ENCODE measurements around the gene PKNOX2. TPM values are rescaled to one million over a fixed set of nuclear protein-coding genes. Genes with fewer than 3 reads are reported as not detected.

The PKNOX2 gene
- total and polyA plus RNA-seq, 10 of the 15 experiments (the other 5 are each of a cell fraction or from before 2014, with no cell fraction given), result not detected

GRCh38 chr11:125236072-125236825 is 71.7 kb downstream of the PKNOX2 start:
- Histone ChIP-seq H3K4me3 (no peak overlapping the region), H3K27me3 (replicated peaks in 1 of 2; ENCODE audit: control insufficient read depth in 2 of 2, insufficient read depth in 2 of 2, low read length in 1 of 2) (peaks cover 7 to 8% of the 10 kb centered on the region in 2 experiments), H3K9ac (ENCODE audit: control insufficient read depth, insufficient read depth, low read length) (no peak overlapping the region), H3K9me3 (replicated peaks; ENCODE audit: control insufficient read depth, insufficient read depth, low read length) (no peaks in the 10 kb centered on the region), H3K79me2 (ENCODE audit: control insufficient read depth, insufficient read depth, low read length) (no peaks in the 10 kb centered on the region), H3K27ac (ENCODE audit: control insufficient read depth, insufficient read depth) (no peak overlapping the region), H3K4me2 (ENCODE audit: control insufficient read depth, insufficient read depth) (no peak overlapping the region), H3K4me1 (ENCODE audit: control insufficient read depth, insufficient read depth, low read length) (no peaks in the 10 kb centered on the region), H4K20me1 (ENCODE audit: control insufficient read depth, insufficient read depth) (no peaks in the 10 kb centered on the region), H3K36me3 (ENCODE audit: control insufficient read depth in 2 of 2, insufficient read depth in 2 of 2, low read length in 1 of 2) (no peaks in the 10 kb centered on the region), H2AFZ (ENCODE audit: control insufficient read depth, low read depth, low read length) (no peak overlapping the region)
- no peak for DNase-seq (ENCODE audit: low read depth, low spot score)
- ChIA-PET CTCF (no interaction called here), RAD21 (ENCODE audit: unreplicated experiment) (no interaction called here), SMC1A (ENCODE audit: uncharacterized antibody, unreplicated experiment) (no interaction called here), POLR2A (no interaction called here)
- WGBS (ENCODE audit: insufficient coverage, insufficient replicate concordance, low lambda C conversion rate, missing lambda C conversion rate), result 45% methylated on average over 24 of the region's 24 CpGs
- TF ChIP-seq NFXL1 (IDR thresholded peaks at IDR 0.05; ENCODE audit: borderline replicate concordance) (no peak), TAF1 (IDR thresholded peaks at IDR 0.05; ENCODE audit: borderline replicate concordance, low read depth, low read length) (no peak), RBBP5 (conservative IDR thresholded peaks at IDR 0.05) (no peak), PBX3 (IDR thresholded peaks at IDR 0.05; ENCODE audit: insufficient replicate concordance, low read depth, low read length) (no peak), SUZ12 (IDR thresholded peaks at IDR 0.05; ENCODE audit: unreplicated experiment) (no peak), YBX1 (IDR thresholded peaks at IDR 0.05) (no peak), EGR1 (IDR thresholded peaks at IDR 0.05; ENCODE audit: borderline replicate concordance in 1 of 2, low read depth in 2 of 2, low read length in 2 of 2) (no peak), ESRRA (IDR thresholded peaks at IDR 0.05; ENCODE audit: low read length) (no peak), POLR2AphosphoS5 (IDR thresholded peaks at IDR 0.05; ENCODE audit: low read length) (no peak), RAD51 (IDR thresholded peaks at IDR 0.05) (no peak), NR2C2 (IDR thresholded peaks at IDR 0.05; ENCODE audit: borderline replicate concordance, control insufficient read depth, insufficient read length, low read depth) (no peak), ZNF687 (IDR thresholded peaks at IDR 0.05) (no peak), TCF7 (IDR thresholded peaks at IDR 0.05; ENCODE audit: borderline replicate concordance) (no peak), KAT2A (conservative IDR thresholded peaks at IDR 0.05; ENCODE audit: control insufficient read depth, low read depth, low read length) (no peak), CHD1 (IDR thresholded peaks at IDR 0.05; ENCODE audit: low read depth, low read length) (no peak), MYC (IDR thresholded peaks at IDR 0.05; ENCODE audit: insufficient read depth, insufficient read length, insufficient replicate concordance, low read length, severe bottlenecking) (no peak)
- TF ChIP-seq, protein P1, sequence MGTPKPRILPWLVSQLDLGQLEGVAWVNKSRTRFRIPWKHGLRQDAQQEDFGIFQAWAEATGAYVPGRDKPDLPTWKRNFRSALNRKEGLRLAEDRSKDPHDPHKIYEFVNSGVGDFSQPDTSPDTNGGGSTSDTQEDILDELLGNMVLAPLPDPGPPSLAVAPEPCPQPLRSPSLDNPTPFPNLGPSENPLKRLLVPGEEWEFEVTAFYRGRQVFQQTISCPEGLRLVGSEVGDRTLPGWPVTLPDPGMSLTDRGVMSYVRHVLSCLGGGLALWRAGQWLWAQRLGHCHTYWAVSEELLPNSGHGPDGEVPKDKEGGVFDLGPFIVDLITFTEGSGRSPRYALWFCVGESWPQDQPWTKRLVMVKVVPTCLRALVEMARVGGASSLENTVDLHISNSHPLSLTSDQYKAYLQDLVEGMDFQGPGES (IDR thresholded peaks at IDR 0.05), result no peak
- TF ChIP-seq, protein P2, sequence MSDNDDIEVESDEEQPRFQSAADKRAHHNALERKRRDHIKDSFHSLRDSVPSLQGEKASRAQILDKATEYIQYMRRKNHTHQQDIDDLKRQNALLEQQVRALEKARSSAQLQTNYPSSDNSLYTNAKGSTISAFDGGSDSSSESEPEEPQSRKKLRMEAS (IDR thresholded peaks at IDR 0.05; ENCODE audit: low read depth, low read length), result no peak
- FAIRE-seq, result no peak
- intact Hi-C loops (cut with micrococcal nuclease; ENCODE audit: unreplicated experiment), result no loop called here
- no TSS peak for BruUV-seq (replicated peaks)
- in situ Hi-C loops (cut with MboI), result no loop called here
- no peak for ATAC-seq

All from GM12878 (cell line).